Activated gamma-delta T cell treated with Interleukin-2 at 50 U/mL for 16 hours (primary cell): ENCODE measurements around the gene RASSF9.

ENCODE experiments used
- DNase-seq: peaks from one replicate; pipeline ENCODE4 v3.0.0-alpha.2; 2020

RASSF9 gene

DNA sequence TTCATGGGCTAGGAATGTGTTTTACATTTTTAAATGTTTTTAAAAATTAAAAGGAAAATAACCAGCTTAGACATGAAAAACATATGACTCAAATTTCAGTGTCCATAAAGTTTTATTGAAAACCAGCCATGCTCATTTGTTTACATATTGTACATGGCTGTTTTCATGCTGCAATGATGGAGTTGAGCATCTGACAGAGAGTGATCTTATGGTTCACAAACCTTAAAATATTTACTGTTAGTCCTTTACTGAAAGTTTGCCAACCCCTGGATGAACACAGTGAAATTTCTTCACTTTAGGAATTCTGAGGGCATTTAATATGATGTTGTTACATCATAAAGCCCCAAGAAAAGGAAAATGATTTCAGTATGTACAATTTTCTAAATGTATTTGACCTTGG, 16.1 kb downstream of the RASSF9 start:
- no peak for DNase-seq

DNA sequence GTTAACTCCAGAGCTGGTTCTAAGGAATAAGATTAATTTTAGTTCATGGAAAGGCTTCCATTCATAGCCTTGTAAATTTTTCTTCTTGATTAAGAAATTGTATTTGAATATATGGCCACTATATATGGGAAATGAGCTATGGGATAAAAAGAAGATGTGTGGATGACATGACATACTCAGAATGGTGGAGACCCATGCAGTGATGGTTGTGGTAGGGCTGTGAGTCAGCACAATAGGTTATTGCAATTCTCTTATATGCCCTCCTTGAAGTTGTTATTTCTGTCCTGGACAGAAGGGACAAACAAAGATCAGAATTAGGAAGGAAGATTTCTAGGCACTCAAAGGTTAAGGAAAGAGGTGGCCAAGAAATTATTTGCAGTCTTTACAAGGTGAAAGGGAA, 21.5 kb downstream of the RASSF9 start:
- DNase-seq: no peak

DNA sequence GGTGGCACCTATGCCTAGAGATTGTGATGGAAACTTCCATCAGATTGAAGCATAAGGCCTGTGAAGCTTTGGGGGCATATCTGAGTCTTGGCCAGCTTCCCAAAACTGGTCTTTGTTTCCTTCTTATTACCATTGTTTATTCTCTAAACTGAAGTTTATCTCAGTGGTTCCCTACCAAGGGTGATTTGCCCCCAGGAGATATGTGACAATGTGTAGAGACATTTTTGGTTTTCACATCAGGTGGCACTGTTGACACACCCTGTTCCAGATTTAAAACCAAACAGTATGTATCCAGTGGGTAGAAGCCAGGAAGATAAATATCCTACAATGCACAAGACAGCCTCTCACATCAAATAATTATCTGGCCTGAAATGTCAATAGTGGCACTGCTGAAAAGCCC, 22.1 kb downstream of the RASSF9 start:
- no peak for DNase-seq

DNA sequence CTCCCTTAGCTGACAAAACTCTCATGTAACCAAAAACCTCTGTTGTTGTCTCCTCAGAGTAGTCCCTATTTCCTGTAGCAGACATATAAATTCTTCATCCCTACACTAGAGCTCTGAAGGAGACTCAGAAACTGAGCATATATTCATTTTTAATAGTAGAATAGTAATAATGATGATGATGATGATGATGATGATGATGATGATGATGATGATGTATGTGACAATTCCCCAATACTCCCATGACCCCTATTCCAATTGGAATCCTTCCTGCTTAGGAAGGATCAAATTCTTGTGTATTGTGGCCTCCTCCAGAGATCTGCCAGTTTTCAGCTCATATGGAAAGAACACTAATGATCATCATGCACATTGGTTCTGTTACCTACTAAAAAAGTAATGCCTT, 26.7 kb downstream of the RASSF9 start:
- DNase-seq: no peak

DNA sequence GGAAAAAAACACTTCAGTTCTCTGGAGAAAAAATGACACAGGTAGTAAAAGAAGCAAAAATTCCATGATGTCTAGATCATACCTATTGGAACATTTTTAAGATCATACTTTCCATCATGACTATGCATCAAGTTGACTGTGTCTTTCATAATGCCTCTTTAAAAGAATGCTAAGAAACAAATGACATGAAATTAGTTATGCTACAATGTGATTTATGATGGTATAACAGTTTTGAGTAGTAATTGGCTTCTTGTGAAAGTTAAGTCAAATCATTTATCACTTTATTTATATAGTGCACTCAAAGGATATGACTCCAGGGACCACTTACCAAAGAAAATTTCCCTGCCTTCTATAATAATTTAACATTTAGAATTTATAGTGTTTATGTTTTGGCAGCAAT, 28.5 kb downstream of the RASSF9 start:
- no peak for DNase-seq

DNA sequence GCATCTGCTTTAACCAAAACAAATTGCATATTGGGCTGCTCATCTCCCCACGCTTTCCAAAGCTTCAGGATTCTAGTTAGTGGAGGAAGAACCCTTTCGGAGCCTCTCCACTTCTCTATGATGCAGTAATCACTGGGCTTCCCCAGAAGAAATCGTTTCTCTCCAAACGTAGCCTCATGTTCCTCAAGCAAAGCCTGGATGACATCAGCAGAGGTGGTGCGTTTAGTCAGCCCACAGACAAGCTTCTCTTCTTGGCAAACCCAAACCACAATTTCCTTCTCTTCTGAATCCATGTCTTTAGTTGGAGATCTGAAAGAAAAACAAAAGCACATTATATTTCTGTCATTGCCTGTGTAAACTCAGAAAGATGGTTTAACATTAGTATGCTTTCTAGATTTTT, 30.6 kb downstream of the RASSF9 start:
- no peak for DNase-seq

DNA sequence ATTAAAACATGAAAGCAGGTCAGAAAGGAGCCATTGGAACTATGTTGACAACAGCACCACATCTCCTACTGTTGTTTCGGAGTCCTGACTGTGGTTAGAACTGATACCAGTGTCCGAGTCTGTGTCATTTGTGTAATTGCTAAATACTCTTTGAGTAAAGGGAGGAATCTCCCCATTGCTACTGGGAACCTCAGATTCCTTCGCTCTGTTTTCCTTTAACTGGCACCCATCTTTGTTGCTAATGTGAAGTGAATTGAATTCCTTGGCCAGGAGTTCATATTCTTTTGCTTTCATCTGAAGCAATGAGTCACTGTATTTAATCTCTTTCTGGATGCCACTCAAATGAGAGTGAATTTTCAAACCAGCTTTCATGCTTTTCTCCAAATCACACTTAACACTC, 31.5 kb downstream of the RASSF9 start:
- DNase-seq: no peak

DNA sequence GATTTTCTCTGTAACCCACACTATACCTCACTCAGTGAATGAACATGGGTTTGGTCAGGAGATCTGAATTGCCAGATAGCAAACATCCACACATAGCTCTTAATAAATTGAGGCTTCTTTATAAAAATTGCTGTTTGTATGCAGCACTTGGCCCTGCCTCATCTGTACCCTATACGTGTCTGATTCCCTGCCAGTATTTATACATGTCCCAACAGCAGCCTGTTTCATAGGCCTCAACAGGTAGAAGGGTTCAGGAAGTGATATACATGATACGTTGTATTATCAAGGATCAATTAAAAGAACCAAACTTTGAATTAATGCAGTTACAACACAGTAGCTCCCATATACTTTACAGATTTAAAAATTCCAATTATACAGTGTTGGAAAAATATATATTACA, 32.3 kb downstream of the RASSF9 start:
- DNase-seq: no peak

DNA sequence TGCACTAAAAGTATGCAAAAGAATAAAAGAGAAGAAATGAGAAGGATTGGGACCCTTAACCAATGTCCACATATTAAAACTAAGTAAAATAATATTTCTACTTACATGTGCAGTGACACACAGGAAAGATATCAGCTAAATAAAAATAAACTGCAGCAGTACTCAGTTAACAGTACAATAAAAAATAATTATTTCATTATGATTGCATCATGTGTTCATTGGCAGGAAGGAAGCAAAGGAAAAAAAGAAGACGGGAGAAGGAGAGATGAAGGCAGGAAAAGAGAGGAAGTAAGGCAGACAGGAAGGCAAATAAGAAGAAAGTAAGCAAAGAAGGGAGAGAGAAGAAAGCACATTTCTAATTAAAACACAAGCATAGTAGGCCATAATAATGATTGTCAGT, 33.0 kb downstream of the RASSF9 start:
- DNase-seq: no peak

DNA sequence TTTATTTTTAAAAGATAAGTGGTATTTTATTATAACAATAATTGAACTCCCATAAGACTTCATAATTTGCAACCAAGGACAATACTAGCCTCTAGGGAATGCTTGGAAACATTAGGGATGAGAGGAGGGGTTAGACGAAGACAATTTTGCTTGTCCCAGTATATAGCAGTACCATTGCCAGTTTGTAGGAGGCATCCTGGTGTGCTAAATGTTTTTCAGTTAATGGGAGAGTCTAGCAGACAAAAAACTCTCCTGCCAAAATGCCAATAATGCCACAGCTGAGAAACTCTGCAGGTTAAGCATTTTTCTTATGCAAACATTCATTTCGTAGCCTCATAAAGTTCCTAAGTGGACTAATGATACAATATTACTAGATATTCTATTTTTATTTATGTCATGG, 38.1 kb downstream of the RASSF9 start:
- DNase-seq: no peak

DNA sequence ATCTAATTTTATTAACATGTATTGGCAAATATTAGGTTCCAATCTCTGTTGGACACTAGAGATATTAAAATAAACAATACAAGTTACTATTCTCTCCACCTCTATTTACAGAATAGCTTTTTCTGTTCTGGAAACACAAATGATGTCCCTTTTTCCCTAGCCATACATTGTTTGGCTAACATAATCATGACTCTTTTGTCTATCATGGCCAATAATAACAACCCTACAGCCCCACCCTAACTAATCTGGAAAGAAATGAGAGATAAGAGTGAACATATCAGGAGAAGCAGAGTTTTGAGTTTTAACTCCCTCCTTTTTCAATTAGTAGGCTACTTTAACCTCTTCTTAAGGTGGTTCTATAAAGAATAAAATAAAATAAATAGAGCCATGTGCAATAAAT, 40.2 kb downstream of the RASSF9 start:
- no peak for DNase-seq

DNA sequence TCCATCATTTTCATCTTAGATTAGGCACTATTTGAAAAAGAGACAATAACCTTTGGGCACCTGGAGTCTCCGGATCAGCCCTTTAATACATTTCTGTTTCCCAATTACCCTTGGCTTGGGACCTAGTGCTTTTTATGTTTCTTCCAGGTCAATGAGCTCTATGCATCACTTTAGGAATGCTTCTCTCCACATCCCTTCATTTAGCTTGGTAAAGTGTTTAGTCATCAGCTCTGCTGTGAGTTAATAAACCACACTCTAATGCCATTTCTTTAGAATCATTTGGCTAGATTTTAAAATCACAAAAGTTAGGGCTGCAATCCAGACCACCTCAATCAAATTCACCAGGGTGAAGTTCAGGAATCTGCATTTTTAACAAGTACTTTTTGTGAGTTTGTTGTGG, 41.7 kb downstream of the RASSF9 start:
- no peak for DNase-seq

DNA sequence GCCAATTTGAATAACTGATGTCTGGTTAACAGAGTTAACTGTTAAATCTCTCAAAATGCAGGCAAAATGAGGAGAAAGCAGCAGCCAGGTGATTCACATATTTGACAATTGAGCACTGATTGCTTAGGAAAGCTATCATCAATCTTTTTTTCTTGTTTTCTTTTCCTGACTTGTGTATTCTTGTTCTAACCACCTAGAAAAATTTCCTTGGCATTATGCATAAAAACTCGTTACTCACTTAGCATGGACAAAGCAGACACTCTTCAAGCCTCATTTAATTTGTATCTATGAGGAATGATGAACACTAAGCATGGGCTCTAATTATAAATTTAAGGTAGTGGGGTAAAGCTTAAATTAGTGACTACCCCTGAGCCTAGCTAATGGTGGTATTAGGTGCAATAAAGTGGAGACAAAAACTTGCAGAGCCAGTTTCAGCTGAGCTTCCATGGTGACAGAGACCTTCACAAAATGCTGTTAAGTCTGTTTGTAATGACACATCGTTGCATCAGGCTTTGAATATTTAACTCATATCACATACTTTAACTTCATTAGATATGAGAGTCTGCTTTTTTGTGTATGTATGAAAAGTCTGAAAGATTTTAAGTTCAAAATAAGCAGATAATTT, 52.0 kb downstream of the RASSF9 start:
- DNase-seq: no peak

DNA sequence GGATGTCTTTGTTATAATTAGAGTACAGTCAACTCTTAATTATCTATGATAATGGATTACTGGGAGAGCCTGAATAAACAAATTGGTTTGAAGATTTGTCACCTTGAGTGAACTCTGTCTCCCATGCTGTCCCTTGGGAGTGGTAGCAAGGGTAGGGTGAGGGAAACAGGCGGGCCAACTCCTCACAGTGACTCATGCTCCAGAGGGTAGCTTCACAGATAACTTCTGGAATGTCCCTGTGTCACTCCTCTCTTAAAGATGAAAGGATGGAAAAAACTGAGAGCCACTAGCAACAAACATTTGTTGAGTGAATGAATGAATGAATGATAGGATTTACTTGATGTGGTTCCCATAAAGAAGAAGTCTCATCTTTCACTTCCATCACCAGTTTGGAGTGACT, 53.5 kb downstream of the RASSF9 start:
- DNase-seq: no peak

DNA sequence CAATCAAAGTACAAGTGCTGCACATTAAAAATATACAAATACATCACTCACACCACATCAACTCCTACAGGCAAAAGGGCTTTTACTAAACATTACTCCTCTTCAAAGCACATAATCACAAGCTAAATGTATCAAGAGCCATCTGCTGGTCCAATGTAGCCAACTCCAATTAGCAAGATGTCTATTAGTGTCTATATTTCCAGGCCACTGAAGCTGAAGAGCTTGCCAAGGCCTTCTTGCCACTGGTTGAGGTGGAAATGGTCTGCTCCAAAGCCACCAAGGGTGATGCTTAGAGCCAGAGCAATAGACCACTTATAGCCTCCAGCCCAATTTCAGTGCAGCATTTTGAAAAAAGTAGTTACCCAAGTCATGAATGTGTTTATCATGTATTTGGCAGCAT, 54.4 kb downstream of the RASSF9 start:
- no peak for DNase-seq

DNA sequence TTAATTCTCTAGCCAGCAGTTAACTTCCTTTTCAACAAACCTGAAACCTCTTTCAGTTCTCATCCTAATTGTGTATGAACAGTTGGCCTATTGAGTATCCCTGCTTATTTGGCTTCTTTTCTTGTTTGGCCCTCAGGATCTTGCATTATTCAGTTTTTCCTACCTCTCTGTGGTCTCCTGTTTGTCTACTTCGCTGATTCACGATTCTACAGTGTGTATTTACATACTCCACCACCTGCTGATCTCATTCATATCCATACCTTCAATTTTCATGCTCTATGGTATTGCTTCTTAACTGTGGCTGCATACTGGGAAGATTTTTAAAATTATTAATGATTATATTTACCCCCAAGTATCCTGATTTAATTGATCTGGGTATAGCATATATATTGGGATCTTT, 56.4 kb downstream of the RASSF9 start:
- DNase-seq: no peak

DNA sequence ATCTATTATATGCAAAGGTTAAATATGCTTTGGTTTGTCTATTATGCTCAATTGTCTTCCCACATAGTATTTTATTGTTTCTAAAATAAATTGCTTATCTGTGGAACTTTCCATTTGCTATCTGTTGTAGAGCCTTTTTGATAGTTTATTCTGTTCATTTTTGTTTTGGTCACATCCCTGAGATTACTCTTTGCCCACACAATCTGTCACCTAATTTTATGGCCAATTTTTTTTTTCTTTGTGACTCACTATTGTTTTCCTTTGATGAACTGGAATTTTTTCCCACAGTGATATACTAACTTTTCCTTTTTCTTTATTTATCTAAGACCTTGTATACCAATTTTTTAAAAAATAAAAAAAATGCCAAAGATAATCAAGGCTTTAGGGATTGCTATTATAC, 61.1 kb downstream of the RASSF9 start:
- no peak for DNase-seq

DNA sequence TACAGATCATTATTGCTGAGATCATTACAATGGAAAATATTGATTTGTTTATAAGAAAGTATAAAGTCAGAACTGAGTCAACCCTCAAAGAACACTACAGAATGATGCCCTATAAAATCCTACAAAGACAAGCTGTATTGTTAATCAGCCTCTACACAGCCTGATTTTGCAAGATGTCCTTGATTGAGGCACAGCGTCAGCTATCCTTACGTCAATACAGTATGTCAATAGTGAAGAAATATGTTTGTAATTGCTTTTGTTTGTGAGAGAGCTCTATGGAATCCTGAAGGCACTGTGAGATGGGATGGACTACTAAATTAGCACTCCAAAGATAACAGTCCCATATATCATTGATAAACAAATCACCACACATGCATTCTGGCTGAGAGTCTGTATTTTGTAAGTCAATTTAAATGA, 70.7 kb downstream of the RASSF9 start:
- DNase-seq: no peak

DNA sequence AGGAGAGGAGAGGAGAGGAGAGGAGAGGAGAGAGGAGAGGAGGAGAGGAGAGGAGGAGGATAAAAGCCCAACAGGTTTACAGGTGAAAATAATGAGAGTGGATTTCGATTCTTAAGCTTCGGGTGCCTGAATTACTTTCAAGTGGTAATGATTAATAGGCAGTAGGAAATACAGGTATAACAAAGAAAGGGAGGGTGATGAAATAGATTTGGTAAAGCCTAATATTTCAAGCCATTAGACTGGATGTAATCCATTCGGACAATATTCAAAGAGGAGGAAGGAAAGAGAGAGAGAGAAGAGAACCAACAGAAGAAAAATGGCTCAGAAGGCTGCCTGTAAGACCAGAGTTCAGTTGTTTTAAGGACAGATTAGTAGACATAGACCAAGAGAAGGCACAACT, 76.6 kb downstream of the RASSF9 start:
- DNase-seq: no peak

DNA sequence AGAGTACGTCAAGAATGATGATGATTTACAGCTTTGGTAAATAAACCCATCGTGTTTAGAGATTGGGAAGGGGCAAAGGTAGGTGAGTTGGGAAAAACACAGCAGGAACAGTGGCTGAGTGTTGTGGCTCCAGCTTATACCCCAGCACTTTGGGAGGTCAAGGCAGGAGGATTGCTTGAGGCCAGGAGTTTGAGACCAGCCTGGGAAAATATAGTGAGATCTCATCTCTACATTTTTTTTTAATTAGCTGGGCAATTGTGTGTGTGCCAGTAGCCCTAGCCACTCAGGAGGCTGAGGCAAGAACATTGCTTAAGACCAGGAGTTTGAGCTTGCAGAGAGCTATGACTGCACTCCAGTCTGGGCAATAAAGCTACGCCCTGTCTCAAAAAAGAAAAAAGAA, 77.1 kb downstream of the RASSF9 start:
- no peak for DNase-seq

DNA sequence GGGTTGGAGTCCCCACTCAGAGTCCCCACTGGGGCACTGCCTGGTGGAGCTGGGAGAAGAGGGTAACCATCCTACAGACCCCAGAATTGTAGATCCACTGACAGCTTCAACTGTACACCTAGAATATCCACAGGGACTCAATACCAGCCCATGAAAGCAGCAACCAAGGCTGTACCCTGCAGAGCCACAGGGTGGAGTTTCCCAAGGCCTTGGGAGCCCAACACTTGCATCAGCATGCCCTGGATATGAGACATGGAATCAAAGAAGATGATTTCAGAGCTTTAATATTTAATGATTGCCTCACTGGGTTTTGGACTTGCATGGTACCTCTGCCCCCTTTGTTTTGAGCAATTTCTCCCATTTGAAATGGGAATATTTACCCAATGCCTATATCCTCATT, 80.4 kb downstream of the RASSF9 start:
- DNase-seq: no peak
